GM12864 (cell line): ENCODE data around the gene ERG.

Experiments
- DNase-seq: peaks from one replicate; pipeline ENCODE4 v3.0.0-alpha.2; 2011; ENCODE audit warnings: low read depth
- H3K4me3 ChIP-seq: 2 replicates; pipeline ENCODE4 v1.5.1; 2011; ENCODE audit warnings: mild to moderate bottlenecking, low read depth, low read length, control low read depth
- CTCF ChIP-seq: IDR thresholded peaks from 2 replicates; pipeline ENCODE4 v1.5.1; 2011; ENCODE audit warnings: low read depth, mild to moderate bottlenecking, moderate library complexity, low read length, control low read depth, inconsistent platforms; ENCODE audit errors: missing control alignments

The ERG gene

GRCh38 chr21:38477226-38477625, 21.1 kb downstream of the ERG start:
- no peak for TF ChIP-seq CTCF
- no peak overlapping the region for H3K4me3 ChIP-seq
- no peak for DNase-seq

GRCh38 chr21:38476385-38476784, 21.9 kb downstream of the ERG start:
- H3K4me3 ChIP-seq: no peak overlapping the region
- TF ChIP-seq CTCF: no peak
- no peak for DNase-seq

- no peak for TF ChIP-seq CTCF
- H3K4me3 ChIP-seq: no peak overlapping the region
- DNase-seq: no peak
Observed at GRCh38 chr21:38475519-38475918, 22.8 kb downstream of the ERG start.

GRCh38 chr21:38474796-38475195, 23.5 kb downstream of the ERG start:
- H3K4me3 ChIP-seq: no peak overlapping the region
- TF ChIP-seq CTCF: no peak
- no peak for DNase-seq

GRCh38 chr21:38474124-38474523, 24.2 kb downstream of the ERG start:
- DNase-seq: no peak
- no peak overlapping the region for H3K4me3 ChIP-seq
- no peak for TF ChIP-seq CTCF

- no peak for DNase-seq
- no peak overlapping the region for H3K4me3 ChIP-seq
- TF ChIP-seq CTCF: no peak
Observed at GRCh38 chr21:38472412-38473108, 25.7 kb downstream of the ERG start.

- H3K4me3 ChIP-seq: no peak overlapping the region
- no peak for DNase-seq
- TF ChIP-seq CTCF: no peak
Observed at GRCh38 chr21:38471766-38472165, 26.5 kb downstream of the ERG start.
